GM18868 (cell line): ENCODE data around the gene RBM44.
"Not testable (repeated sequence)": the region's sequence is repeated elsewhere in the genome, so short reads cannot be mapped to it uniquely, and the experiment has no call there.

Experiments used
- ATAC-seq: cut with Tn5 transposase; IDR thresholded peaks from one replicate; pipeline ENCODE4 v1.9.1; 2021; ENCODE audit warnings: mild to moderate bottlenecking, moderate library complexity; ENCODE audit not compliant: unreplicated experiment

Gene RBM44

GRCh38 chr2:237854295-237854694, 55.7 kb downstream of the RBM44 start:
- ATAC-seq = no peak

DNA sequence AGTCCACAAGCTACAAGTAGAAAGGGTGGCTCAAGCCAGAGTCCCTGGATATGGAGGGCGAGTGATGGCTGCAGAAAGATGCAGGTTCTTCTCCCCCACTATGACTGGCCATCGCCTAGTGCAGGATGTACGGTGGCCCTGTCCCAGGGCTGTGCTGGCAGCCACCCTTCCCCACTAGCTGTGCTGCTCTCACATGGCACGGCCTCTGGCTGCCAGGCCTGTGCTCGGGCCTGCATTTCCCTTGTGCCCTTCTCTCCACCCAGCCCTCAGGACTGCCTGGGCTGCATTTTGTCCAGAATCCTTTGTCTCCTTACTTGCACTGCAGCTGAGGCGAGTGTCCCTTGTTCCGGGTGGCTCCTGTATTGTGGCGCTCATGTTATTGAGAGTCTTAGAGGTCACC, 59.2 kb downstream of the RBM44 start:
- no peak for ATAC-seq

GRCh38 chr2:237858294-237859081, 59.9 kb downstream of the RBM44 start:
- ATAC-seq = no peak

- no peak for ATAC-seq
These were observed 60.5 kb downstream of the RBM44 start for GRCh38 chr2:237859082-237859433.

GRCh38 chr2:237859533-237860272, 61.1 kb downstream of the RBM44 start, which contains the start of gene RAMP1:
Gene RAMP1 (plus strand): TSS chr2:237859623. CDS start chr2:237859676, 53 bp downstream.
- no peak for ATAC-seq

DNA sequence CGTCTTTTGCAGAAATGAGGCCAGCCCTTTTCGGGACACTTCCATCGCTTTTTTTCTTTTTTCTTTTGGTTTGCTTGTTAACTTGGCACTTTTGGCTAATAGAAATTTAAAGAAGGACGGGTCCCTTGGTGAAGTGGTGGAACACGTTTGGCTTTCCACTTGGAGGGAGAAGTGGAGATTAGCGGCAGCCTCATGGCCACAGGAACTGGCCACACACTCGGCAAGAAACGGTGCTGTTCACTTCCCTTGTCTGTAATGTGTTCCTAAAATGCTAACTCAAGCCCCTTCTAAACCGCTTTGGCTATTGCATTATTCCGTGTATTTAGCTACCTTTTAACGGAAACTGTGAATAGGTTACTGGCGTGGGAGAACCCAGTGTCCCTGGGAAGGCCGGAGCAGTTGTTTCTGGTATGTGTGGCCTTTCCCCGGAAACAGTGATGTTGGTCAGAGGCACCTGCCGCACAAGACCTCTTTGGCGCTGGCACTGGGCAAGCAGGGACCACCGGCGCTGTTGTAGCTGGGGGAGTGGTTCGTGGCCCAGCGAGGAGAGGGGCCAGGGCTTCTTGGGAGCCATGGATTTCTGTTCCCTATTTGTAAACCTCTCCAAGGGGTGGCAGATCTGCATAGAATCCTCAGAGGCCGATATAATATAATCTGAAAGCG, 61.8 kb downstream of the RBM44 start:
- no peak for ATAC-seq

DNA sequence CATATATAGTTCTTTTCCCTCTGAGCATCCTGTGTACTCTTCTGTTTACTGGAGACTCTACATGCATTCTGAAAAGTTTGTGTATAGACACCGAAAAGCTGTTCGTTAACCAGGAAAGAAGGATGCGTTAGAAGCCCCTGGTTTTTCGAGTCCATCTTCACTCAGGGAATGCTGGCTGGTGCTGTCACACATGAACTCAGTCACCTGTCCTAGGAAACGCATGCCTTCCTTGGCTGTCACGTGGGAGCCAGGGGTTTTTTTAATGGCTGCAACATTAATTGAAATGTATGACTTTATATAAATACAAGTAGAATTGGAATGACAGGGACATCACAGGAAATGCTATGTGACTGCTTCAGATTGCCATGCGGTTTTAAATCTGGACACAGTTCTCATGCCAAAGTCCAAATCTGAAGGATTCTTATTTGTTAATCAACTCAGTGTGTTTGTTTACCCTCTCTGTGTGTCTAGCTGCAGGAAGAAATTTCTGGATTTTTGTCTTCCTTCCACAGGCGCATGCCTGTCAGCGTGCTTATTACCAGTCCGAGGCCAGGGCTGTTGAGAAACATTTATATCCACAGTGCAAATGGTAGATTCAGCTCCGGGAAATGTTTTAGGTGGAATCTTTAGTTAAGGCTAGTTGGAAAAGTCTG, 63.4 kb downstream of the RBM44 start:
- no peak for ATAC-seq

DNA sequence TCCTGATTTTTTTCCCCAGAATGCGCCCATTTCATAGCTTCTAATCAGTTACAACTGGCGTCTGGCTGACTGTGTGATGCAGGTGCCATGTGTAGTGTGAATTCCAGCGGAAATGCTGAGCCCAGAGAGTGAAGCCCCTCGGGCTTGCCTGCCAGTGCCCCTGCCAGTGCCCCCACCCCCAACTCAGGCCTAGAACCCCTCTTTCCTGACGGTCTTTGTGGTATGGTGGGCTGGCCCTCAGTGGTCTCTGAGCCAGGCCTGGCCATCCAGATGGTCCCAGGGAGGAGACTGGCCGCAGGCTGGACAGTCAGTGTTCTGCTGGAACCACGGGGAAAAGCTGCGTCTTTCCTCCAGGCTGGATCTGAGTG, 63.9 kb downstream of the RBM44 start:
- ATAC-seq = no peak

- no peak for ATAC-seq
These were observed 64.5 kb downstream of the RBM44 start for GRCh38 chr2:237863102-237863511.

DNA sequence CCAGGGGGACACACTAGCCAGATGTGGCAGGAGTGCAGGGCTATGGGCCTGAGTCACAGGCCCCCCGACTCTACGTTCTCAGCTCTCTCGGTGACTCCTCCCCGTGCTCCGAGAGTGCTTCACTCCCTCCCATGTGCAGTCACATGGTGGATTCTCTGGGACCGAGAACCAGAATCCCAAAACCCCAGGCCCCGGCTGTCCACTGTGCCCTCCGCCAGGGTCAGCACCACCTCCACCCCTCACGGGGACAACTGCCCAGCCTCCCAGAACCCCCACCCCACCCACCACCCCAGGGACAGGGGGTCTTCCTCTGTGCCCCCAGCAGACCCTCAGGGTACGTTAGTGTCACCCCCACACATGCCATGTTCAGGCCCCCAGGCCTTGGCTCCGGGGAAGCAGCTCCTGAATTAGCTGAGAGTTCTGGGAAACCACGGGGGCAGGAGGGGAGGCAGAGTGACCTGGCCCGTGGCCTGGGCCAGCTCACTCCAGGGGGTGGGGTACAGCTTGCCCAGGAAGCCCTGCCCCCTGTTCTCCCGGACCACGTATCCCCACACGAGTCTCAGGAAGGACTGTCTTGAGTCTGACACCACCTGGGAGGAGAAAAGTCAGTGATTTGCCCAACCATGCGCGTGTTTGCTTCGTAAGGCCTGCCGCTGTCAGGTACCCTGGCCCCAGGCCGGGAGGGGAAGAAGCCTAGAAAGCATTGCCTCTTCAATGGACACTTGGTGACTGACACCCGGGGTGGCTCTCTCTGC, 65.3 kb downstream of the RBM44 start:
- no peak for ATAC-seq

- no peak for ATAC-seq
These were observed 65.9 kb downstream of the RBM44 start for GRCh38 chr2:237864444-237864931.

DNA sequence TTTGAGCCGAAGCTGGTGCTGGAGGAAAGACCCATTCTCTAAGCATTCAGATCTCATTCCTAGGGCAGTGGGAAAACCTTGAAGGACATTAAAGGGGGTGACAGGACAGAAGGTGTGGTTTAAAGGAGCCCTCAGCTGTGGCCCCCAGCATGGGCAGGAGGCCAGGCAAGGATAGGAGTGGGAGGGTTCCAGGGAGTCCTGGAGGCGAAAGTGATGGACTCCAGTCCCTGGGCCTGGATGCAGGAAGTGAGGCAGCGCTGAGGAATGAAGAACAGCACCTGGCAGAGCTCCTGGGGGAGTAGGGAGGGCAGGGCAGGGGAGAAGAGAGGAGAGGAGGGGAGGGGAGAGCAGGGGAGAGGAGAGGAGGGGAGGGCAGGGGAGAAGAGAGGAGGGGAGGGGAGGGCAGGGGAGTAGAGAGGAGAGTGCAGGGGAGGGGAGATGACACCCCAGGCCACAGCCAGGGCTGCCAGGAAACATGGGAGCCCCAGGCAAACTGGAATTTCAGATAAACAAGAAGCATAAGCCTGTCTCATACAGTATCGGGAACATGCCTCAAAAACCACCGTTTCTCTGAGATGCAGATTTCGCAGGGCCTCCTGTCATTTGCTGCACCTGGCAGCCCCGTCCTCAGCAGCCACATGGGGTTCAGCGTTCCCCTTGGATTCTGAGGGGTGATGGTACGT, 66.5 kb downstream of the RBM44 start:
- no peak for ATAC-seq

- ATAC-seq = no peak
These were observed 67.1 kb downstream of the RBM44 start for GRCh38 chr2:237865623-237866041.

DNA sequence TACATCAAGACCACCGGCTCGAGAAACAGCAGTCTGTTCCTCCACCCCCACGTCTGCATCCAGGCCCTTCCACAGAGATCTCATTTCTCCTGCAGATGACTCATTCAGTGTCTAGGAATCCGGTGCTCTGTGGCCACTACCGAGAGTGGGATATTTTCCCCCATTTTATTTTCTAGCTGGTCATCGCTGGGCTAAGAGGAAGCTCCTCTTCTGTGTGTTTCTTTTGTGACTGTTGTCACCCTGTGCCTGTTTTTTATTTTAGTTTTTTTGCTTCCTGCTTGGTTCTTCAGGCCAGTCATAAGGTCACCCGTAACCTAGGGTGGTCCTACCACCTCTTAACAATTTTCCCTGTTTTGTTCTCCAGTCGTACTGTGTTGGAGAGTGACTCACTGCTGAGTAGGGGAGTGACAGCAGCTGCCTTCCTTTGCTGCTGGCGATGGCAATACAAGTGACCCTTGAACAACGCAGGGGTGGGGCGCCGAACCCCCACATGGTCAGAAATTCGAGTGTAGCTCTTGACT, 67.6 kb downstream of the RBM44 start:
- no peak for ATAC-seq

- ATAC-seq = no peak
These were observed 68.9 kb downstream of the RBM44 start for GRCh38 chr2:237867465-237867864.

- ATAC-seq = not testable (repeated sequence)
These were observed 69.5 kb downstream of the RBM44 start for GRCh38 chr2:237868074-237868473.

GRCh38 chr2:237868631-237869342, 70.2 kb downstream of the RBM44 start:
- ATAC-seq = no peak

GRCh38 chr2:237869343-237870102, 70.9 kb downstream of the RBM44 start:
- no peak for ATAC-seq
